CD4-positive, alpha-beta T cell treated with Interleukin-10 for 1 hour (primary cell): ENCODE data around the gene SYNDIG1.

ENCODE experiments used
- DNase-seq: peaks from one replicate; pipeline ENCODE4 v3.0.0-alpha.2; 2020

The SYNDIG1 gene

GRCh38 chr20:24643731-24644626 is 174.6 kb downstream of the SYNDIG1 start:
- DNase-seq: no peak

GRCh38 chr20:24646321-24646720 is 176.9 kb downstream of the SYNDIG1 start:
- no peak for DNase-seq

- DNase-seq: no peak
These were observed 178.3 kb downstream of the SYNDIG1 start for GRCh38 chr20:24647713-24648112.

GRCh38 chr20:24648481-24648880 is 179.1 kb downstream of the SYNDIG1 start:
- no peak for DNase-seq

- DNase-seq: no peak
These were observed 179.5 kb downstream of the SYNDIG1 start for GRCh38 chr20:24648919-24649318.

GRCh38 chr20:24649787-24650490 is 180.5 kb downstream of the SYNDIG1 start:
- DNase-seq: no peak

- DNase-seq: no peak
These were observed 181.9 kb downstream of the SYNDIG1 start for GRCh38 chr20:24651171-24651975.

- no peak for DNase-seq
These were observed 182.5 kb downstream of the SYNDIG1 start for GRCh38 chr20:24651976-24652345.

GRCh38 chr20:24653306-24653705 is 183.9 kb downstream of the SYNDIG1 start:
- no peak for DNase-seq

GRCh38 chr20:24654425-24654824 is 185.0 kb downstream of the SYNDIG1 start:
- no peak for DNase-seq

- no peak for DNase-seq
These were observed 187.0 kb downstream of the SYNDIG1 start for GRCh38 chr20:24656391-24656790.

GRCh38 chr20:24657196-24657595 is 187.8 kb downstream of the SYNDIG1 start:
- no peak for DNase-seq

GRCh38 chr20:24657878-24658620 is 188.6 kb downstream of the SYNDIG1 start:
- no peak for DNase-seq

GRCh38 chr20:24658920-24659660 is 189.7 kb downstream of the SYNDIG1 start:
- no peak for DNase-seq

- no peak for DNase-seq
These were observed 190.4 kb downstream of the SYNDIG1 start for GRCh38 chr20:24659835-24660234.

- DNase-seq: no peak
These were observed 191.2 kb downstream of the SYNDIG1 start for GRCh38 chr20:24660651-24661050.

GRCh38 chr20:24661255-24661654 is 191.8 kb downstream of the SYNDIG1 start:
- no peak for DNase-seq

GRCh38 chr20:24662322-24662721 is 192.9 kb downstream of the SYNDIG1 start:
- DNase-seq: no peak

- no peak for DNase-seq
These were observed 193.4 kb downstream of the SYNDIG1 start for GRCh38 chr20:24662752-24663365.

- no peak for DNase-seq
These were observed 194.1 kb downstream of the SYNDIG1 start for GRCh38 chr20:24663496-24663895.

GRCh38 chr20:24664266-24664986 is 195.0 kb downstream of the SYNDIG1 start:
- no peak for DNase-seq
